ENCODE measurements around the gene TBR1. TPM values are rescaled to one million over a fixed set of nuclear protein-coding genes. Genes with fewer than 3 reads are reported as not detected.

TBR1 gene
- total RNA-seq, 1 donor from 2014 or later: not detected

DNA sequence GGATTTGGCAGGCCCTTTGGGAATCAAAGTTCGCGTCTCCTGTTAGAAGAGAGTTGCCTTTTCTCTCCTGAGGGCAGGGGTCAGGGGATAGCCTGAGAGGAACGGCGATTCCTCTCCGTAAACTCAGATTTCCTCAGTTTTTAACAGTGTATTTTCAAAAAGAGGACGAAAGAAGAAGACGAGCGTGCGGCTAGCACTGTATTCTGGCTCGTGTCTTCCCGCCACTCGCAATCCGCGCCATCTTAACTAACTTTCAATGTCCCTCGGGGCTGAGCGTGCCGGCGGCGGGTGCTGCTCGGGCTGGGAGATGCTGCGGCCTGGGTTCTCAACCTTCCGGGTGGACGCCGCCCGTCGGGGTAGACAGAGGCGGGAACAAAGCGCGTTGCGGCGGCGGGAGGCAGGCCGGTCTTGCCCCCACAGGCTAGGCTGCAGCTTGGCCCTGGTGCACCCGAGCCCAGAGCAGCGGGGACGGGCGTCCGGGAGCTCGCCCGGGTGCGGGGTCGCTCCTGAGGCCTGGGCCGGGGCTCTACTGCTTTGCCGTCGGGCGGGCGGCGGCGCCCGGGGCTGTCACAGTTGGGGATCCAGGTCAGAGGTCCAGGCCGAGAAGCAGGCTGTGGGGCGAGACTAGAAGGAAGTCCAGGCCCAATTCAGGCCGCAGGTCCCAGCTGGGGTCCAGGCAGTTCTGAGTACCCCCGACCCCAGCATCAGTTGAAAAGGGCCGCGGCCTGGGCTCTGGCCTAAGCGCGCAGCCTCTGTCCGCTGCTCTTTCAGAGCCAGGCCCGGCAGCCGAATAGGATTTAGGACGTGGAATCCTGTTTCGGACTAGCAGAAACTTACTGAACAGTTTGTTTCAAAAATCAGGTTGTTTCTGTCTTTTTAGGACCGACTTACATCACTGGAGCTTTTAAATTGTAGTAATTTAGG is 11.8 kb downstream of the TBR1 start:
- Histone ChIP-seq H3K4me3 (peak overlapping the region in 1 of 2 donors; percentile 14), H3K27me3 (peaks cover 30% of the 10 kb centered on the region), H3K27ac (no peak overlapping the region), H3K9me3 (no peaks in the 10 kb centered on the region), H3K4me1 (peaks cover 14% of the 10 kb centered on the region), H3K36me3 (no peaks in the 10 kb centered on the region)
- intact Hi-C loops (cut with DNase I): no loop called here
- no peak for DNase-seq (ENCODE audit: extremely low spot score in 2 of 2)
- TF ChIP-seq CTCF (IDR thresholded peaks at IDR 0.05) (no peak), POLR2A (IDR thresholded peaks at IDR 0.05) (no peak), POLR2AphosphoS5 (IDR thresholded peaks at IDR 0.05; ENCODE audit: insufficient read depth in 1 of 2, low read depth in 1 of 2) (no peak)

DNA sequence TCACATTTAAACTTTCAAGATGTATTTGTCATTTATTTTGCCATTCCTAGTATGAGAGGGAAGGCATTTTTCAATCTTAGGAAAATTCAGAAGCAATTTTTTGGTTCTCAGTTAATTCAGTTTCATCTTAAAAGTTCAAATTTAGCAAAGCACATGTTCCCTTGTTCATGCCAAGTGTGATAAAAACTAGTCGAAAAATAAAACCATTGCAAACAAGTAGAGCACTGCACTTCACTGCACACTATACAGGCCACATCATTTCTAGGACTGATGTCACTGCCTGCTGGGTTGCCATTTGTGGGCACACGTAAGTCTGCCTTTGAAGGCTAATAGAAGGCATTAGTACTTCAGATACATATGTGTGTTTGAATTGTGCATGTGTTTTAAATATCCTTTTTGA is 14.3 kb downstream of the TBR1 start:
- TF ChIP-seq POLR2A (IDR thresholded peaks at IDR 0.05) (no peak), POLR2AphosphoS5 (IDR thresholded peaks at IDR 0.05; ENCODE audit: insufficient read depth in 1 of 2, low read depth in 1 of 2) (no peak), CTCF (IDR thresholded peaks at IDR 0.05) (no peak)
- no peak overlapping the region for H3K4me3 ChIP-seq
- intact Hi-C loops (cut with DNase I): no loop called here
- DNase-seq (ENCODE audit: extremely low spot score in 2 of 2): no peak
- H3K27me3 ChIP-seq: peaks cover 22% of the 10 kb centered on the region
- H3K4me1 ChIP-seq: peaks cover 8% of the 10 kb centered on the region
- no peaks in the 10 kb centered on the region for H3K36me3 ChIP-seq
- H3K27ac ChIP-seq: no peak overlapping the region
- H3K9me3 ChIP-seq: no peaks in the 10 kb centered on the region

DNA sequence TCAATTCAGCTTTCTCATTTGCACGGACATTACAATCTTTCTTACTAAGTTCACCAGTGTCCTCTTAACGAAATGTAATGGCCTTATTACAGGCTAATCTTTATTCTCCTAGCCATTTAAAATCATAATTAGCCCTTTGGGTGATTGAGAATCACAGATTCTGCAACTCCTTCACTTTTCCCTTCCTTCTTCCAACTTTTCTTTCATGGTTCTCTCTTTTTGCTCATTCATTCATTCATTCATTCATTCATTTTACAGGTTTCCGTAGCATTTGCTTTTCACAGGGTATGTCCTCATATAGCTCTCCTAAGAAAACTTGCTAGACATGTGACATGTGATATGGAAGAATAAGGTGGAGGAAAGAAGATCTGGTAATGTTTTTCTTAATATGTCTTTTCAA is 16.0 kb downstream of the TBR1 start:
- Histone ChIP-seq H3K27me3 (peaks cover 10% of the 10 kb centered on the region), H3K36me3 (no peaks in the 10 kb centered on the region), H3K4me1 (peaks cover 8% of the 10 kb centered on the region), H3K4me3 (no peak overlapping the region), H3K27ac (no peak overlapping the region), H3K9me3 (no peaks in the 10 kb centered on the region)
- TF ChIP-seq CTCF (IDR thresholded peaks at IDR 0.05) (no peak), POLR2A (IDR thresholded peaks at IDR 0.05) (no peak), POLR2AphosphoS5 (IDR thresholded peaks at IDR 0.05; ENCODE audit: insufficient read depth in 1 of 2, low read depth in 1 of 2) (no peak)
- DNase-seq (ENCODE audit: extremely low spot score in 2 of 2): no peak
- intact Hi-C loops (cut with DNase I): no loop called here

DNA sequence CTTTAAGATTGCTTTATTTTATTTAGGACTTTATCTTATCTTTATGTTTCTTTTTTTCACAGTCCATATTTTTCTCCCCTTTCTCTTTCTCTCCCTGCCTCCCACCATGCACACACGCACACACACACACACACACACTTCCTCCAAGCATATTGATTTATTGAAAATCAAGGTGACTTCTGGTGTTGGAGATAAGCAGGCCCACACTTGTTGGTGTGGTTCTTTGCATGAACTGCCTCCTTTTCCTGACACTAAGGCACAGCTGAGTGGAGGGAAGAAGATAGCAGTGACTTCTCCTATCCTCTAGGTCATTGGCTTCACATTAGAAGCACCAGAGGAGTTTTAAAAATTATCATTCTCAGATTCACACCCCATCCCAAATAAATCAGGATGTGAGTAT is 18.0 kb downstream of the TBR1 start:
- DNase-seq (ENCODE audit: extremely low spot score in 2 of 2): no peak
- H3K27me3 ChIP-seq: no peaks in the 10 kb centered on the region
- no peaks in the 10 kb centered on the region for H3K9me3 ChIP-seq
- no peak overlapping the region for H3K27ac ChIP-seq
- intact Hi-C loops (cut with DNase I): no loop called here
- TF ChIP-seq POLR2AphosphoS5 (IDR thresholded peaks at IDR 0.05; ENCODE audit: insufficient read depth in 1 of 2, low read depth in 1 of 2) (no peak), POLR2A (IDR thresholded peaks at IDR 0.05) (no peak), CTCF (IDR thresholded peaks at IDR 0.05) (no peak)
- no peak overlapping the region for H3K4me3 ChIP-seq
- H3K4me1 ChIP-seq: no peaks in the 10 kb centered on the region
- H3K36me3 ChIP-seq: no peaks in the 10 kb centered on the region

DNA sequence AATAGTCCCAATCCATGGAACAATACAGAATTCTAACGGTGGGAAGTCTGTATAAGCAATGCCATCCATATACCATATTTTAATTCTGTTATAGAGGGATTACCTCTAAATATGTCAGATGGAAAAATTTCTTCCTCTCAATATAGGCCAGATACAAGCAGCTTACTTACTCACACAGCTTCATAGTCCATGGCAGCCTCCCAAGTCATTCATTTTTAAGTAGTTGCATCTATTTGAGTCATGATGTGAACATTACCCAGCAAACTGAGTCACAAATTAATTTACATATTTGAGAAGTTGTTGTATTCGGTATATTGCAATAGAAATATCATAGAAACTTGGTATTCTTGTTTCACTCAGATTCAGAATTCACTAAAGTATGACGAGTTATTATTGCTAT is 20.3 kb downstream of the TBR1 start:
- no peak for DNase-seq (ENCODE audit: extremely low spot score in 2 of 2)
- H3K4me1 ChIP-seq: no peaks in the 10 kb centered on the region
- TF ChIP-seq POLR2A (IDR thresholded peaks at IDR 0.05) (no peak), CTCF (IDR thresholded peaks at IDR 0.05) (no peak), POLR2AphosphoS5 (IDR thresholded peaks at IDR 0.05; ENCODE audit: insufficient read depth in 1 of 2, low read depth in 1 of 2) (no peak)
- intact Hi-C loops (cut with DNase I): no loop called here
- H3K9me3 ChIP-seq: no peaks in the 10 kb centered on the region
- no peak overlapping the region for H3K4me3 ChIP-seq
- H3K27ac ChIP-seq: no peak overlapping the region
- no peaks in the 10 kb centered on the region for H3K27me3 ChIP-seq
- no peaks in the 10 kb centered on the region for H3K36me3 ChIP-seq

Measured in vagina (tissue), 2 donors.